Fibroblast of lung (primary cell): Measurements from ENCODE around the gene TTF2. TPM values are rescaled to one million over a fixed set of nuclear protein-coding genes. Genes with fewer than 3 reads are reported as not detected.

Source experiments
- DNase-seq, 2 donors: peaks; one replicate each; pipeline versions ENCODE4 v3.0.0 to v3.0.0-alpha.2; 2010; ENCODE audit warnings: low read depth in 2 of 2
- H2AFZ ChIP-seq: 2 replicates; pipeline ENCODE4 v1.5.1; 2012; ENCODE audit warnings: low read length, control low read depth, inconsistent platforms
- H3K27ac ChIP-seq: 2 replicates; pipeline ENCODE4 v1.5.1; 2011; ENCODE audit warnings: low read length, control low read depth; ENCODE audit not compliant: insufficient read depth
- H3K27me3 ChIP-seq: 2 replicates; pipeline ENCODE4 v1.5.1; 2011; ENCODE audit warnings: mild to moderate bottlenecking, low read length; ENCODE audit not compliant: control insufficient read depth, insufficient read depth
- H3K36me3 ChIP-seq: 2 replicates; pipeline ENCODE4 v1.5.1; 2011; ENCODE audit warnings: low read length; ENCODE audit not compliant: control insufficient read depth, insufficient read depth
- H3K4me1 ChIP-seq: 2 replicates; pipeline ENCODE4 v1.5.1; 2011; ENCODE audit warnings: low read length; ENCODE audit not compliant: control insufficient read depth, insufficient read depth; ENCODE audit errors: extremely low read depth
- H3K4me2 ChIP-seq: 2 replicates; pipeline ENCODE4 v1.5.1; 2011; ENCODE audit warnings: low read length, control low read depth; ENCODE audit not compliant: insufficient read depth; ENCODE audit errors: extremely low read depth
- H3K4me3 ChIP-seq, 4 experiments: fragments of 200-600 bp in 1 of 4; sonication (generic) in 1 of 4; replicated peaks in 1 of 4; 2 replicates each; pipeline ENCODE4 v1.5.1; 2011 to 2016; ENCODE audit warnings: low read length in 4 of 4, low read depth in 3 of 4, mild to moderate bottlenecking in 3 of 4, control low read depth in 2 of 4, inconsistent platforms in 1 of 4, mixed read lengths in 1 of 4; ENCODE audit not compliant: insufficient read depth in 1 of 4; ENCODE audit errors: control extremely low read depth in 1 of 4
- H3K79me2 ChIP-seq: 2 replicates; pipeline ENCODE4 v1.5.1; 2012; ENCODE audit warnings: mild to moderate bottlenecking, low read length, inconsistent platforms; ENCODE audit not compliant: control insufficient read depth, insufficient read depth
- H3K9ac ChIP-seq: 2 replicates; pipeline ENCODE4 v1.5.1; 2011; ENCODE audit warnings: mild to moderate bottlenecking, low read length, control low read depth; ENCODE audit not compliant: insufficient read depth
- H3K9me3 ChIP-seq: 2 replicates; pipeline ENCODE4 v1.5.1; 2012; ENCODE audit warnings: low read depth, low read length; ENCODE audit not compliant: control insufficient read depth, insufficient read depth
- H4K20me1 ChIP-seq: 2 replicates; pipeline ENCODE4 v1.5.1; 2011; ENCODE audit warnings: low read length; ENCODE audit not compliant: control insufficient read depth, insufficient read depth; ENCODE audit errors: extremely low read depth
- EZH2 ChIP-seq: IDR thresholded peaks from 2 replicates; pipeline ENCODE4 v1.5.1; 2012; ENCODE audit warnings: low read length, control low read depth, mild to moderate bottlenecking; ENCODE audit errors: missing control alignments
- polyA plus RNA-seq, 2 donors: library from polyadenylated mRNA; depleted of rRNA in 1 of 2; stranded (reverse) in 1 of 2; unstranded in 1 of 2; fragments of >200 nt; gene quantifications; 2 replicates each; pipeline ENCODE4 v1.2.1, GENCODE V29; 2011 to 2012; ENCODE audit warnings: missing spikeins in 1 of 2
- total RNA-seq: library from RNA; depleted of rRNA; stranded (reverse); fragments of >200 nt; gene quantifications from 2 replicates; pipeline ENCODE4 v1.2.1, GENCODE V29; 2014
- TF ChIP-seq, protein P1 (sequence below), 2 donors: IDR thresholded peaks in 1 of 2; conservative IDR thresholded peaks in 1 of 2; 1 replicate in 1 of 2; 2 replicates in 1 of 2; pipeline ENCODE4 v1.5.1; 2011 to 2012; ENCODE audit warnings: low read length in 2 of 2, control low read depth in 1 of 2, inconsistent platforms in 1 of 2, low read depth in 1 of 2, mild to moderate bottlenecking in 1 of 2

The TTF2 gene
- total and polyA plus RNA-seq, 2 donors (not counting 1 experiment from before 2014, with no cell fraction given), result 10.0 to 13.2 TPM

DNA sequence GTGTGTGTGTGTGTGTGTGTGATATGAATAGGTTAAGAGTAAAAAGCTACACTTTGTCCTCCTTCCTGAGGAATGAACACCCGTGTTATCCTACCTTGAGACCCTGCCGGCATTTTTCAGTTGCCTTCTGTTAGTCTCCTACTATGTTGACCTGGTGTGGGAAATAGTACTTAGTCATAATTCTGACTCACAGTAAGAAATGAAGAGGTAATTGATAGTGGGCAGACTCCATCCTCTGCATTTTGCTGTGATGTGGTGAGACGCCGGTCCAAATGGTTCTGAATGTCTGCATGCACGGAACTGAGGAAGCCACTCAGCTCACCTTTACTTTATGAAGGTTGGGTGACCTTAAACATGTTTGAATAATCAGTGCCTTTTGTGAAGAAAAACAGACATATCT lies 45.9 kb upstream of the TTF2 start:
- Histone ChIP-seq H4K20me1 (no peaks in the 10 kb centered on the region), H3K79me2 (no peaks in the 10 kb centered on the region), H3K9me3 (no peaks in the 10 kb centered on the region), H2AFZ (no peak overlapping the region), H3K36me3 (no peaks in the 10 kb centered on the region), H3K4me1 (no peaks in the 10 kb centered on the region), H3K4me2 (no peak overlapping the region), H3K4me3 (no peak overlapping the region), H3K27ac (no peak overlapping the region), H3K9ac (no peak overlapping the region), H3K27me3 (no peaks in the 10 kb centered on the region)
- peak in 1 of 2 donors; percentile 73 for DNase-seq
- TF ChIP-seq, protein P1, sequence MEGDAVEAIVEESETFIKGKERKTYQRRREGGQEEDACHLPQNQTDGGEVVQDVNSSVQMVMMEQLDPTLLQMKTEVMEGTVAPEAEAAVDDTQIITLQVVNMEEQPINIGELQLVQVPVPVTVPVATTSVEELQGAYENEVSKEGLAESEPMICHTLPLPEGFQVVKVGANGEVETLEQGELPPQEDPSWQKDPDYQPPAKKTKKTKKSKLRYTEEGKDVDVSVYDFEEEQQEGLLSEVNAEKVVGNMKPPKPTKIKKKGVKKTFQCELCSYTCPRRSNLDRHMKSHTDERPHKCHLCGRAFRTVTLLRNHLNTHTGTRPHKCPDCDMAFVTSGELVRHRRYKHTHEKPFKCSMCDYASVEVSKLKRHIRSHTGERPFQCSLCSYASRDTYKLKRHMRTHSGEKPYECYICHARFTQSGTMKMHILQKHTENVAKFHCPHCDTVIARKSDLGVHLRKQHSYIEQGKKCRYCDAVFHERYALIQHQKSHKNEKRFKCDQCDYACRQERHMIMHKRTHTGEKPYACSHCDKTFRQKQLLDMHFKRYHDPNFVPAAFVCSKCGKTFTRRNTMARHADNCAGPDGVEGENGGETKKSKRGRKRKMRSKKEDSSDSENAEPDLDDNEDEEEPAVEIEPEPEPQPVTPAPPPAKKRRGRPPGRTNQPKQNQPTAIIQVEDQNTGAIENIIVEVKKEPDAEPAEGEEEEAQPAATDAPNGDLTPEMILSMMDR (conservative IDR thresholded peaks at IDR 0.05 in 1 of 2, IDR thresholded peaks at IDR 0.05 in 1 of 2; ENCODE audit: low read depth in 1 of 2, low read length in 2 of 2), result no peak
- TF ChIP-seq EZH2, result no peak

DNA sequence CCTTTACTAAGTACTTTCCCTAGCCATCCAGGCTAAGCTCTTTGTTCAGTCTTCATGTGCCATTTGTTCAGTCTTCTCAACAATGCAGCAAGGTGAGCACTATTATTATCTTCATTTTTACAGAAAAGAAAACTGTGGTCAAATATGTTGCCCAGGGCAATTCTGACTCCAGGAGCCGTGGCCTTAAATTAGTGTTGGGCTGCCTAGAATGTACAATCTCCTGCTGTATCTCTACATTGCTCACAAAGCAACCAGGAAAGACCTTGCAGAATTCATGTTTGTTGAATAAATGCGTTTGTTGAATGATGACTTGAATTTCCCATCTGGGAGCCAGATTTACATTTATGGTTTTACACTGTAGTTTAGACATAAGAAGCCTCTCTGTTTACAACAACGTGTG lies 44.4 kb upstream of the TTF2 start:
- H3K4me2 ChIP-seq, result no peak overlapping the region
- H3K36me3 ChIP-seq, result no peaks in the 10 kb centered on the region
- no peak overlapping the region for H3K4me3 ChIP-seq
- no peaks in the 10 kb centered on the region for H3K27me3 ChIP-seq
- no peak overlapping the region for H3K27ac ChIP-seq
- no peak for DNase-seq
- H3K79me2 ChIP-seq, result no peaks in the 10 kb centered on the region
- H3K9me3 ChIP-seq, result no peaks in the 10 kb centered on the region
- no peak for TF ChIP-seq EZH2
- TF ChIP-seq, protein P1 (conservative IDR thresholded peaks at IDR 0.05 in 1 of 2, IDR thresholded peaks at IDR 0.05 in 1 of 2; ENCODE audit: low read depth in 1 of 2, low read length in 2 of 2), result no peak
- H2AFZ ChIP-seq, result no peak overlapping the region
- no peak overlapping the region for H3K9ac ChIP-seq
- H4K20me1 ChIP-seq, result no peaks in the 10 kb centered on the region
- H3K4me1 ChIP-seq, result no peaks in the 10 kb centered on the region

GRCh38 chr1:117017062-117017461 lies 43.1 kb upstream of the TTF2 start:
- Histone ChIP-seq H3K27me3 (peaks cover 2% of the 10 kb centered on the region), H3K27ac (no peak overlapping the region), H3K4me3 (no peak overlapping the region), H3K79me2 (no peaks in the 10 kb centered on the region), H4K20me1 (no peaks in the 10 kb centered on the region), H3K4me1 (no peaks in the 10 kb centered on the region), H2AFZ (no peak overlapping the region), H3K9me3 (no peaks in the 10 kb centered on the region), H3K9ac (no peak overlapping the region), H3K36me3 (no peaks in the 10 kb centered on the region), H3K4me2 (no peak overlapping the region)
- no peak for DNase-seq
- TF ChIP-seq, protein P1 (conservative IDR thresholded peaks at IDR 0.05 in 1 of 2, IDR thresholded peaks at IDR 0.05 in 1 of 2; ENCODE audit: low read depth in 1 of 2, low read length in 2 of 2), result no peak
- no peak for TF ChIP-seq EZH2
